Renal pelvis (tissue), 4 donors: Measurements from ENCODE around the gene SIGLEC11. TPM values are rescaled to one million over a fixed set of nuclear protein-coding genes. Genes with fewer than 3 reads are reported as not detected.

Source experiments
- DNase-seq: peaks from one replicate; pipeline ENCODE4 v3.0.0-alpha.2; 2013
- polyA plus RNA-seq, 3 donors: library from polyadenylated mRNA; unstranded; fragments of 120-200 nt; gene quantifications; one replicate each; pipeline ENCODE4 v1.2.1, GENCODE V29; 2013; ENCODE audit not compliant: insufficient read length in 3 of 3

SIGLEC11 gene
- polyA plus RNA-seq, 3 donors: 3.2 to 5.5 (median 4.5) TPM

- DNase-seq: no peak
Observed at GRCh38 chr19:49908480-49909420, 52.2 kb downstream of the SIGLEC11 start.

GRCh38 chr19:49907745-49908446, 53.1 kb downstream of the SIGLEC11 start:
- no peak for DNase-seq

- no peak for DNase-seq
Observed at GRCh38 chr19:49906879-49907564, 54.0 kb downstream of the SIGLEC11 start.

- no peak for DNase-seq
Observed at GRCh38 chr19:49904136-49904535, 56.8 kb downstream of the SIGLEC11 start.

Other genes with a start within 250 kb of the SIGLEC11 start
- gene TSKS, start 197.9 kb downstream of the SIGLEC11 start, polyA plus RNA-seq: under 1 TPM in 2 of 3 donors, not detected in 1; 0.06 to 0.16 TPM
- gene AP2A1, start 194.2 kb downstream of the SIGLEC11 start, polyA plus RNA-seq: 10 to 100 TPM; 58.7 to 71.5 (median 68.4) TPM
- gene FUZ, start 147.9 kb downstream of the SIGLEC11 start, polyA plus RNA-seq: 10 to 100 TPM; 35.3 to 45.3 (median 42.9) TPM
- gene MED25, start 142.9 kb downstream of the SIGLEC11 start, polyA plus RNA-seq: 10 to 100 TPM; 70.0 to 77.3 (median 75.0) TPM
- gene PTOV1, start 110.0 kb downstream of the SIGLEC11 start, polyA plus RNA-seq: 100 to 1,000 TPM; 351 to 386 (median 360) TPM
- 10 to 100 TPM; 57.0 to 83.3 (median 81.4) TPM for gene PNKP, start 93.6 kb downstream of the SIGLEC11 start, polyA plus RNA-seq
- gene AKT1S1, start 83.8 kb downstream of the SIGLEC11 start, polyA plus RNA-seq: 10 to 100 TPM; 36.1 to 46.8 (median 42.8) TPM
- gene TBC1D17, start 83.5 kb downstream of the SIGLEC11 start, polyA plus RNA-seq: 10 to 100 TPM; 48.3 to 64.2 (median 61.1) TPM
- 1 to 10 TPM; 2.7 to 3.6 (median 3.1) TPM for gene IL4I1, start 64.3 kb downstream of the SIGLEC11 start, polyA plus RNA-seq
- 10 to 100 TPM; 26.0 to 28.5 (median 28.2) TPM for gene ATF5, start 32.0 kb downstream of the SIGLEC11 start, polyA plus RNA-seq
- 10 to 100 TPM; 65.8 to 80.2 (median 70.8) TPM for gene NUP62, start 31.7 kb downstream of the SIGLEC11 start, polyA plus RNA-seq
- gene VRK3, start 64.2 kb upstream of the SIGLEC11 start, polyA plus RNA-seq: 10 to 100 TPM; 49.7 to 55.3 (median 53.1) TPM
- 10 to 100 TPM; 15.4 to 19.1 (median 18.7) TPM for gene ZNF473, start 64.8 kb upstream of the SIGLEC11 start, polyA plus RNA-seq
- under 1 TPM in 2 of 3 donors, not detected in 1; 0.13 to 0.26 TPM for gene IZUMO2, start 202.1 kb upstream of the SIGLEC11 start, polyA plus RNA-seq
- gene MYH14, start 242.4 kb upstream of the SIGLEC11 start, polyA plus RNA-seq: 10 to 100 TPM; 25.8 to 31.7 (median 27.2) TPM